HG02870 (cell line): Measurements from ENCODE around the gene POLR3H.

Source experiments
- ATAC-seq: cut with Tn5 transposase; IDR thresholded peaks from one replicate; pipeline ENCODE4 v1.9.1; 2021; ENCODE audit warnings: mild to moderate bottlenecking, moderate library complexity; ENCODE audit not compliant: unreplicated experiment

POLR3H gene

DNA sequence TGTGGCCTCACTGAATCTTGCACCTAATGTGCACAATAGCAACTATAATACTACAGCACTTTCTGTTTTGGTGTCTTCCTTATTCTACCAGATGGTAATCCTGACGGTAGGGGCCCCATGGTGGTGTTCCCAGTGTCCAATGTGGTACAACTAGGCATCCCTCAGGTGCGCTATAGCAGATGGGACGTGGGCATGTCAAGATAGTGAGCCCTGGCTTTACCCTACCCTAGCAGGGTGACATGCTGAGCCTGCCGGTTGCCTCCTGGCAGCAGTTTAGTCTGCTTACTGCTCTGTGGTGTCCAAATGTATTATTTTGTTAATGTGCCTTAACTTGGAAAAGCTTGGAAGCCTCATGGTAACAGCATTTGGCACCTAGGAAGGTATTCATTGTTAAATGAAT lies 56.2 kb downstream of the POLR3H start:
- ATAC-seq = no peak

DNA sequence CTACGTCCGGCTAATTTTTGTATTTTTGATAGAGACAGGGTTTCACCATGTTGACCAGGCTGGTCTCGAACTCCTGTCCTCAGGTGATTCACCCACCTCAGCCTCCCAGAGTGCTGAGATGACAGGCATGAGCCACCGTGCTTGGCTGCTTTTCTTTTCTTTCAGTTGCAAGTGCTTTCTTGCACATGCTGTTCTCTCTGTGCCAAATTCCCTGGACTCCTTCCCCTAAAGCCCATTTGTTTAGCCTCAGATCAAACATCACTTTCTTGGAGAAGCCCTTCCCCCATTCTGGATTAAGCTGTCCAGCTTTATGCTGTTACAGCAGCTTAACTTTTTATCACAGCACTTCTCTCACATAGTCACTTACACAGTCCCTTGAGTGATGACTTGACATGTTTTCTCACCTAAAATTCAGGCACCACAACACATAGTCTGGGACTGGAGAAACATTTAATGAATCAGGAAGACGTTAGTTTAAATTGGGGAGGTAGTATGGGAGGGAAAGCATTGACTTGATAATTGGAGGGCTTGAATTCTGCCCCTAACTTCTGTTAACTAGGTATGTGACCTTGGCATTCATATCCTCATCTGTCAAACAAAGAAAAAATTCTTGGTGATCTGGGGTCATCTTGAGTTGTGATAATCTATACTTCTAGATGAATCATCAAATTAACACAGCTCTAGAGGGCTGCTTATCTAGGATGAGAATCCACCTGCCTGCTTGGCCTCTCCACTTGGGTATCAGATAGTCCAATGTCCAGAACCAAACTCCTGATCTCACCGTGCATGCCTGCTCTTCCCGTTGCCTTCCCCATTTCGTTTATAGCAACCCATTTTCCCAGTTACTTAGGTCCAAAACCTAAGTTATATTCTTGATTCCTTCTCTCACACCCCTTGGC lies 57.0 kb downstream of the POLR3H start:
- ATAC-seq = no peak

DNA sequence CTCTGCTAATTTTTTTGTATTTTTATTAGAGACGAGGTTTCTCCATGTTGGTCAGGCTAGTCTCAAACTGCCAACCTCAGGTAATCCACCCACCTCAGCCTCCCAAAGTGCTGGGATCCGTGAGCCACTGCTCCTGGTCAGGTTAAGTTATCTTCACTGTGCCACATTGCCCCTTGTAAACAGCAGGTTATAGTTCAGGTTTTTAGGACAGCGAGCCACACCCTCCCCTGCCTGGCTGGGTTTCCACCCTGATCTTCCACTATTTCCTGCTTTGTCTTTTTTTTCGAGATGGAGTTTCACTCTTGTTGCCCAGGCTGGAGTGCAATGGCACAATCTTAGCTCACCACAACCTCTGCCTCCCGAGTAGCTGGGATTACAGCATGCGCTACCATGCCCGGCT lies 59.2 kb downstream of the POLR3H start:
- no peak for ATAC-seq

- ATAC-seq = no peak
These were observed 61.8 kb downstream of the POLR3H start for GRCh38 chr22:41482319-41482935.

DNA sequence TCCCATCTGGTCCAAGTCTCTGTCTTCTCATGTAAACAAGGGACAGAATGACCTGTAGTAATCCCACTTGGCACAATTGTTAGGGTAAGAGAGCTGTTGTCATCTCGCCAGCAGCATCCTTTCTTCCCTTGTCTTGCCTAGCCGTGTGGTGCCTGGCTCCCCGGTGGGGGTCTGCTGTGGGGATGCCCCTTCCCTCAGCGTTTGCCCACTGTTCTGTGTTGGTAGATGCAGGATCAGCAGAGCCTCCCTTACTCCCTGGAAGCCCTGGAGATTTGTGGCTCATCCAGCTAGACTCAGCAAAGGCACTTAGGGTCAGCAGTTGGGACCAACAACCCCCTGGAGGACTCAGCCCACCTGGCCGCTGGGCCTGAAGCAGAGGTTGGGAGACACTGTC lies 62.3 kb downstream of the POLR3H start:
- ATAC-seq = no peak

DNA sequence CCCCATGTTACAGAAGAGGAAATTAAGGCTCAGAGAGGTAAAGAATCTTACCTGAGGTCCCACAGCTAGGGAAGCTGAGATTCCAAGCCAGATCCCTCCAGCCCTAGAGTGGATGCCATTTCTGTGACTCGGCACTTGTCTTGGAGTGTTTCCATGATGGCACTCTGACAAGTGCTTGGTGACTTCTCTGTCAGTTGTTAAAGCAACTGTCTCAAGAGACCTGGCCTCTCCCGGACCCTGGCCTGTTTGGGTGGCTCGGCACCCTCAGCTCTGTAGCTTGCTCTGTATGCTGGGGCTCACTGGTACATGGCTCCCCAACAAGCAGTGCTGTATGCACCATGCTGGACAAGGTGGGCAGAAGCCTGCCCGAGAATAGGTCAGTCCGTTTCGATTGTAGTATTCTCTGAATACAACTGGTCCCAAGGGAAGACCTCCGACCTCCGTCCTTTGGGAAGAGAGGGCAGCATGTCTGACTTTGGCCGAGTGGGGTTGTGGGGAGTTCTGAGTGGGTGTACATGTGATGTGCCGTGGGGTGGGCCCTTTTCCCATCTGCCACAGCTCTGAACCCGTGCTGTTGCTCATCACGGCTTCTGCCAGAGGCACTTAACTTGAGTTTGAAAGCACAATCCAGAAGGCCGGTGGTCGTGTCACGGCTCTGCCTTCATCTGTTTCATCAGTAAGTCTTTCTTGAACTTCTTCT lies 63.0 kb downstream of the POLR3H start:
- no peak for ATAC-seq

DNA sequence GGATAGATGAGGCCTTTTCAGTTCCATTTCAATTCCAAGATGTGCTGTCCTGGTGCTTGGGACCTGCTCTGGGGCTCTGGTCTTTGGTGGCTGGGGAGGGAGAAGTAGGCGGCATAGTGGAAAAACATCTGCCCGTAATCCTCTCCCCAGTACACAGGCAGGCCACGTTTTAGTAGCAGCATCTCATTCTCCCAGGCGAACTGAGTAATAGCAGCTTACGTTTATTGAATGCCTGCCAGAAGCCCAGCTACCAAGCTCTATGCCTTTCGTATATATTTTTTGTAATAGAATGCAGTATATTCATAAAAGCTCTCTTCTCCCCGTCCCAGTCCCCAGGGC lies 63.9 kb downstream of the POLR3H start:
- ATAC-seq = no peak

- ATAC-seq = no peak
These were observed 64.4 kb downstream of the POLR3H start for GRCh38 chr22:41479671-41480396.

- no peak for ATAC-seq
These were observed 65.3 kb downstream of the POLR3H start for GRCh38 chr22:41478891-41479521.

GRCh38 chr22:41478473-41478872 lies 65.8 kb downstream of the POLR3H start:
- no peak for ATAC-seq
